EL (cell line): ENCODE results near the gene TSC2.

Source experiments
- DNase-seq: peaks from one replicate; pipeline ENCODE4 v3.0.0-alpha.2; 2016

The TSC2 gene

DNA sequence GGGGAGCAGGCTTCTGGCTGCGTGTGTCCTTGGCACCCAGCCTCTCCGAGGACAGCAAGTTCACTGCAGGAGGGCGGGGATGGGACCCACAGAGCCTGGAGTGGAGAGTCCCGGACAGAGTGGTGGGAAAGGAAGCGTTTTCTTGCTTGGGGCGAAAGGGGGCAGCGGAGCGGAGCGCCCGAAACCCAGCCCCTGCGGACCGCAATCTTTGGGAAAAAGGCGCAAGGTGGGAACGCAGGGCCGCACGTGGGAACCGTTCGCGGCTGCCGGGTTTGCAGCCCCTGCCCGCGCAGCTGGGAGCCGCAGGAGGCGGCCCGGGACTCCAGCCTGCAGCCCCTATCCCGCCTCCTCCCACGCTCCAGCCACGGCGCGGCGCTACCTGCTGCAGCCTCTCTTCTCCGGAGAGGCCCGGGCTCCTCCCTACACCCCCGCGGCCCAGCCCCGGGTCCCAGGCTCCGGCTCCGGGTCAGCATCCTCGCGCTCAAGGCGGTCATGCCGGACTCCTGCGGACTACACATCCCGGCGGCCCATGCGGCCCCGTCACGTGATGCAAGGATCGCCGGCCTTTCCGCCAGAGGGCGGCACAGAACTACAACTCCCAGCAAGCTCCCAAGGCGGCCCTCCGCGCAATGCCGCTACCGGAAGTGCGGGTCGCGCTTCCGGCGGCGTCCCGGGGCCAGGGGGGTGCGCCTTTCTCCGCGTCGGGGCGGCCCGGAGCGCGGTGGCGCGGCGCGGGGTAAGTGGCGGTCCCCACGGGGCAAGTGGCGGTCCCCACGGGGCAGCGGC is at the start of gene TSC2, which contains the start of gene NTHL1:
Gene TSC2, plus strand, starts transcription at position 656 of the 786 bp plus-strand sequence. CDS start 631 bp downstream, outside the sequence.
Gene NTHL1, minus strand, starts transcription at position 505 of the 786 bp plus-strand sequence. Its CDS starts 11 bp downstream, at position 494.
- DNase-seq = peak; percentile 96

DNA sequence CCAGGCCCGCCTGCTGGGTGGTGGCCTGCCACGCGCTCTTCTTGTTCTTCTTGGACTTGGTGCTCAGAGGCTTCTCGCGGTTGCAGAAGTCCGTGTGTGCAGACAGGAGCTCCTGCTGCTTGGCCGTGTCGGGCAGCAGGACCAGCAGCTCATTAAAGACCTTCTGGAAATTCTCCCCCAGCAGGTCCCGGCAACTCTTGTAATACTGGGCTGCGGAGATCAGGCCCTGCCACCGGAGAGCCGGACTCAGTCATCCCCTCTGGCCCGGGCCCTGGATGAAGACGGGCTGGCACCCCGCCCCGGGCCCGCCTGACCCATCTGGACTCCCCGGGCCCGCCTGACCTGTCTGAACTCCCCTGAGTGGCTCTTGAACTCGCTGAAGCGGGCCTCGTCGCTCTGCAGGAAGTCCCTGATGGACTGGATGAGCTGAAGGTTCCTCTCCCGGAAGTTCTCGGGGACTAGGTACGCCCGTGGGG is 49.4 kb upstream of the TSC2 start:
- DNase-seq = no peak

- DNase-seq = no peak
Observed at GRCh38 chr16:1998852-1999801, 48.7 kb upstream of the TSC2 start.

- DNase-seq = no peak
Observed at GRCh38 chr16:1999866-2000514, 47.8 kb upstream of the TSC2 start.

GRCh38 chr16:2001035-2001434 is 46.8 kb upstream of the TSC2 start:
- DNase-seq = no peak

GRCh38 chr16:2001456-2002355 is 46.1 kb upstream of the TSC2 start:
- DNase-seq = no peak

DNA sequence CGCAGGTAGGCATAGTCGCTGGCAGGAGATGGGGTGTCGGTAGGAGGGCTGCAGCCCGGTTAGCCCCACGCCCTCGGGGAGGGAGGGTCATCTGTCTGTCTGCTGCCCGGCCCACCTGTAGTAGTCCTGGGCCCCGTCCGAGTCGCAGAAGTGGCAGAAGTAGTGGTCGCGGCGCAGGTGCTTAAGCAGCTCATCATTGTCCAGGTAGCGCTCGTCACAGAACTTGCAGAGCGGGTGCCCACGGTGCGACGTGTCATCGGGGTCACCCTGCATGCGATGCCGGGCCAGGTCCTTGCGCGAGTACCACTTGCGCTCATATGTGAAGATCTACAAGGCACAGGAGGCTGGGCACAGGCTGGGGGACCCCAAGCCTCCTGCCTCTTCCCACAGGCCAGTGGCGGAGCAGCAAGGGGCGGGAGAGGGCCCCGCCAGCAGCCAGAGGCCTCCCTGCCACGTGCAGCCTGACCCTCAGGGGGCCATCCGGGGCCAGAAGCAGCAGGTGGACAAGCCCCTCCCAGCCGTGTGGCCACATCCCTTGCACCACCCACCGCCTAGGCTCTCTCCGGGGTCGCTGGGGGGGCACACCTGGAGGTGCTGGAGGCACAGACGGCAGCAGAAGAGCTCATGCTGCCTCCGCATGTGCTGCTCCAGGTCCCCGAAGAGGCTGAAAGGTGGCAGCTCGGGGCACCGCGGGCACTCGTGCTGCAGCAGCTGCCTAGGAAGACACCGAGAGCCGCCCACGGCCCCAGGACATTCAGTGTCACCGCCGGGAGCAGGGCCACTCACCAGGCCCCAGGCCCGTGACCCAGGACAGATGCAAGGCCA is 45.2 kb upstream of the TSC2 start:
- no peak for DNase-seq

DNA sequence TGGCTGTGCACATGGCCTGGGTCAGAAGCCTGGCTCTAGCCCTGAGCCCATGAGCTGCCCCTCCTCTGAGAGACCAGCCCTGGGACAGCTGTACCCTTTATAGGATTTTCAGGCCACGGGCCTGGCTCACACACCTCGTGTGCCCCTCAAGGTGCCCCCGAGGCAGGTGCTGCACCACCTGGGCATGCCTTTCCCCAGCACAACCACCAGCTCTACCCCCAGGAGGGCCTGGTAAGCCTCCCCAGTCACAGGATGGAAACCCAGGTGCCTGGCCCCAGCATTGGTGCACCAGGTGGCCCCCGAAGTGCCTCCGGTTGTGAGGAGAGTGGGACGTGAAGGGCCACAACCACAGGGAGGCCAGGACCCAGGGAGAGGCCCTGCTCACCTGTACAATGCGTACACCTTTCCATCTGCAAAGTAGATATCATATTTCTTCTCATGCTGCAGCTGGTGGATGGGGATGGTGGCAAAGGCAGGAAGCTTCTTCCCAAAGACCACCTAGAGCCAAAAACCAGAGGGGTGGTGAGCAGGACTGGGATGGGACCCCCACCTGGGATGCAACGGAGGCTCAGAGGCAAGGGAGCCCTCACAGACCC is 44.5 kb upstream of the TSC2 start:
- no peak for DNase-seq

DNA sequence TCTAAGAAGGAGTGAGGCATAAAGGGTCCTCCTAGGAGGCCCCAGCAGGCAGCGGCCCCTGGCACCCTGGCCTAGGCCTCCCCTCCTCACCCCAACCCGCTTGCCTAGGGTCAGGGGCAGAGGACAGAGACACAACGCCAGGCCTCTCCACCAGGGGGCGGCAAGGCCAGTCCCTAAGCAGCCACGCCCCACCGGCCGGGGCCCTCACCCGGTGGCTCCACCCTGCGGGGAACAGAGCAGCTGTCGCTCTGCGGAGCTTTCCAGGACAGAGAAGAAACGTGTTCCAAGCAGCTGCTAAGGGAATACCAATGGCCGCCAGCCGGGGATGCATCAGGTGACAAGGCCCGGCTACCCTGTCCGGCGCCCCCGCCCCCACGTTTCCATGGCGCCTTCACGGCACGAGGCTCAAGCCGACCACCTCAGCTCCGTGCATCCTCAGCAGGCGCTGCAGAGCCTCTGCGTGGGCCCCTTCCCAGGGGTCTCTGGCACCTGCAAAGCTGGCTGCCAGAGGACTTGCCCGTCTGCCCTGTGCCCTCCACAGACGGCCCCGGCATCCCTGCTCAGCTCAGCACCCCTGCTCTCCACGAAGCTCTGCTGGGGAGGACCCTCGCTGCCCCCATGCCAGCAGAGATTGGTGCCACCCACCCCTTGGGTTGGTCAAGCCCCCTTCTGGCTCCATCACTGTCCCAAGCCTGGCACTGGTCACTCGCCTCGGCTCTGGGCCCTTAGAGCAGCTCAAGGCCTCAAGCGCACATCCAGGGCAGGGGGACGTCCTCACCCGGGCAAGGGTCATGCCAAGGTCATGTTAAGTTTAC is 43.8 kb upstream of the TSC2 start:
- peak; percentile 76 for DNase-seq

GRCh38 chr16:2004795-2005517 is 42.8 kb upstream of the TSC2 start:
- DNase-seq = no peak

DNA sequence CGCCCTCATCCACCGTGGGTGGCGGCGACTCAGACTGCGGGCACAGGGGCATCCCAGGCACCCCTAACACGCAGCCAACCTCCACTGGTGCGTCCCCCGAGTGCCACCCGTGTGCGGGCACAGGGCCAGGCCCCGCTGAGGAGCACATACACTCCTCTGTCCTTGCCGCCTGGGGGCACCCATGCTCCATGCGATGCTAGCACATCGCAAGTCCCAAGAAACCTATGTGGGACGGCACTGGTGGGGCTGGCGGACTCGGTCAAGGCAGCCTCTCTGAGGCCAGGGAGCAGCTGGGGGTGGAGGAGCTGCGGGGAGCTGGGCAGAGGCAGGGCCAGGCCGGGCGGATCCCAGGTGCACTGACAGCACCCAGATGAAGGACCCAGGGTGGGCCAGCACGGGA is 42.1 kb upstream of the TSC2 start:
- DNase-seq = no peak

- no peak for DNase-seq
Observed at GRCh38 chr16:2006317-2006716, 41.5 kb upstream of the TSC2 start.

GRCh38 chr16:2007081-2007836 is 40.5 kb upstream of the TSC2 start:
- DNase-seq = no peak

DNA sequence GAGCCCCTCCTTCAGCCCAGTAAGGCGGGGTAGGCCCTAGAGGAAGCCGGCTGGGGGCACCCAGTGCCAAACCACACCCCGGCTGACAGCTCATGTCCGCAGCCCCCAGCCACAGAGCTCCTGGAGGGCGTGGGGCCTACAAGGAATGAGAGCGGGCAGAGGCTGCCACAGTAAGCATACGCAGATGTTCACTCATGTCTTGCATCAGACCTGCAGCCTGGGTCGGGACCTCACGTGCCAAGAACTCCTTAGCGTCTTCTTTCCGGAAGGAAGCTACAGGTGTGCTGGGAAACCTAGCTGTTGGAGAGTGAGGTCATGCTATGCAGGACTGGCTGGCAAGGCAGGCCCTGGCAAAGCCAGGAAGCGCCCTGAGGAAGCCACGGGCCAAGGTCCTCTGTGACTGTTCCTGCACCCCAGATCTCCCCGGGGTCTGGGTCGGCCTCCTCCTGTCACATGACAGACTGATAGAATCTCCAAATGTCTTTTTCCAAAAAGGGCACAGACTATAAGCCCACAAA is 39.7 kb upstream of the TSC2 start:
- peak; percentile 60 for DNase-seq

- DNase-seq = peak; percentile 41
Observed at GRCh38 chr16:2008631-2009163, 39.1 kb upstream of the TSC2 start.

GRCh38 chr16:2009164-2009711 is 38.5 kb upstream of the TSC2 start:
- DNase-seq = no peak

GRCh38 chr16:2009791-2010510 is 37.8 kb upstream of the TSC2 start, which contains the start of gene ZNF598:
Gene ZNF598, minus strand, starts transcription at chr16:2009821.
- DNase-seq = peak; percentile 83
